Spleen (tissue), 7 donors: ENCODE results near the gene ZBTB7A.

Source experiments
- CTCF ChIP-seq, 11 experiments: fragments of 200-600 bp in 7 of 11; fragments of 450-650 bp in 4 of 11; sonication (generic) in 4 of 11; IDR thresholded peaks in 8 of 11; conservative IDR thresholded peaks in 3 of 11; 1 replicate in 7 of 11; 2 replicates in 4 of 11; pipeline versions ENCODE4 v1.4.0 to v1.8.0; 2016 to 2021; ENCODE audit warnings: antibody characterized with exemption in 11 of 11, inconsistent platforms in 4 of 11, mild to moderate bottlenecking in 1 of 11
- POLR2A ChIP-seq, 3 donors: fragments of 450-650 bp; IDR thresholded peaks; one replicate each; pipeline ENCODE4 v1.5.1; 2017; ENCODE audit warnings: antibody characterized with exemption in 3 of 3, mild to moderate bottlenecking in 1 of 3
- donor health status: DM: no; HTN: no; CAD: no; lungs with moderate emphysema.
- donor health status: DM: no; HTN: no; CAD: no.
- donor health status: DM: no; HTN: no; CAD: no.

DNA sequence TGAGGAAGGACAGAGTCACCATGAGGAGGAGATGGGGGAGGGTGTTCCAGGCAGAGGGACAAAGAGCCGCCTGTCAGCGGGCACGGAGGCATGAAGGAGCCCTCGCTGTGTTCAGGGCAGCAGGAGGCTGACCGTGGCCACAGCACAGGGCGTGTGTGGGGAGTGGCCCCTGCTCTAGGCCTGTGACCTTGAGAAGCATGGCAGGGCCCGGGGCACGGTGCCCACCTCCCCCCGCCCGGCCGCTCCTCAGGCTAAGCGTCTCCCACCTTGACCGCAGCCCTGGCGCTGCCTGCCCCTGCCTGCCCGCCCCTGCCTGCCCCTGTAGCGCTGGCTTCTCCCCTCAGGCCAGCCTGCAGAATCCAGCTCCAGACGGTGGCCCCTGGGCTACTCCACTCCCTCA lies 45.7 kb upstream of the ZBTB7A start:
- no peak for TF ChIP-seq POLR2A (IDR thresholded peaks at IDR 0.05)
- no peak for TF ChIP-seq CTCF (IDR thresholded peaks at IDR 0.05 in 8 of 11, conservative IDR thresholded peaks at IDR 0.05 in 3 of 11)
